ENCODE measurements around the gene MRPS31. TPM values are rescaled to one million over a fixed set of nuclear protein-coding genes. Genes with fewer than 3 reads are reported as not detected.

MRPS31 gene
- polyA plus RNA-seq, 1 experiment: 7.6 TPM

- TF ChIP-seq, protein P1, sequence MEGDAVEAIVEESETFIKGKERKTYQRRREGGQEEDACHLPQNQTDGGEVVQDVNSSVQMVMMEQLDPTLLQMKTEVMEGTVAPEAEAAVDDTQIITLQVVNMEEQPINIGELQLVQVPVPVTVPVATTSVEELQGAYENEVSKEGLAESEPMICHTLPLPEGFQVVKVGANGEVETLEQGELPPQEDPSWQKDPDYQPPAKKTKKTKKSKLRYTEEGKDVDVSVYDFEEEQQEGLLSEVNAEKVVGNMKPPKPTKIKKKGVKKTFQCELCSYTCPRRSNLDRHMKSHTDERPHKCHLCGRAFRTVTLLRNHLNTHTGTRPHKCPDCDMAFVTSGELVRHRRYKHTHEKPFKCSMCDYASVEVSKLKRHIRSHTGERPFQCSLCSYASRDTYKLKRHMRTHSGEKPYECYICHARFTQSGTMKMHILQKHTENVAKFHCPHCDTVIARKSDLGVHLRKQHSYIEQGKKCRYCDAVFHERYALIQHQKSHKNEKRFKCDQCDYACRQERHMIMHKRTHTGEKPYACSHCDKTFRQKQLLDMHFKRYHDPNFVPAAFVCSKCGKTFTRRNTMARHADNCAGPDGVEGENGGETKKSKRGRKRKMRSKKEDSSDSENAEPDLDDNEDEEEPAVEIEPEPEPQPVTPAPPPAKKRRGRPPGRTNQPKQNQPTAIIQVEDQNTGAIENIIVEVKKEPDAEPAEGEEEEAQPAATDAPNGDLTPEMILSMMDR (IDR thresholded peaks at IDR 0.05; ENCODE audit: insufficient read depth, low read depth, low read length): no peak
- Histone ChIP-seq H3K27me3 (ENCODE audit: control insufficient read depth, insufficient read depth, low read length) (no peaks in the 10 kb centered on the region), H3K36me3 (ENCODE audit: control insufficient read depth, insufficient read depth, low read length) (no peaks in the 10 kb centered on the region), H3K4me3 (ENCODE audit: low read depth, low read length) (no peak overlapping the region)
- no peak for DNase-seq (ENCODE audit: low read depth)
- ChIA-PET POLR2A (no interaction called here), CTCF (interaction anchor here (0.7 kb wide), 1 partner anchor 10 kb away, joined by 3 read pairs; no protein-coding TSS in a partner anchor)
These were observed 78.0 kb downstream of the MRPS31 start for GRCh38 chr13:40692946-40693345.

- Histone ChIP-seq H3K4me3 (ENCODE audit: low read depth, low read length) (no peak overlapping the region), H3K36me3 (ENCODE audit: control insufficient read depth, insufficient read depth, low read length) (no peaks in the 10 kb centered on the region), H3K27me3 (ENCODE audit: control insufficient read depth, insufficient read depth, low read length) (no peaks in the 10 kb centered on the region)
- POLR2A ChIA-PET: no interaction called here
- DNase-seq (ENCODE audit: low read depth): no peak
- TF ChIP-seq, protein P1 (IDR thresholded peaks at IDR 0.05; ENCODE audit: insufficient read depth, low read depth, low read length): no peak
- CTCF ChIA-PET: interaction anchor here (0.9 kb wide), 1 partner anchor 12 kb away, joined by 3 read pairs; no protein-coding TSS in a partner anchor
These were observed 82.2 kb downstream of the MRPS31 start for GRCh38 chr13:40688781-40689180.

DNA sequence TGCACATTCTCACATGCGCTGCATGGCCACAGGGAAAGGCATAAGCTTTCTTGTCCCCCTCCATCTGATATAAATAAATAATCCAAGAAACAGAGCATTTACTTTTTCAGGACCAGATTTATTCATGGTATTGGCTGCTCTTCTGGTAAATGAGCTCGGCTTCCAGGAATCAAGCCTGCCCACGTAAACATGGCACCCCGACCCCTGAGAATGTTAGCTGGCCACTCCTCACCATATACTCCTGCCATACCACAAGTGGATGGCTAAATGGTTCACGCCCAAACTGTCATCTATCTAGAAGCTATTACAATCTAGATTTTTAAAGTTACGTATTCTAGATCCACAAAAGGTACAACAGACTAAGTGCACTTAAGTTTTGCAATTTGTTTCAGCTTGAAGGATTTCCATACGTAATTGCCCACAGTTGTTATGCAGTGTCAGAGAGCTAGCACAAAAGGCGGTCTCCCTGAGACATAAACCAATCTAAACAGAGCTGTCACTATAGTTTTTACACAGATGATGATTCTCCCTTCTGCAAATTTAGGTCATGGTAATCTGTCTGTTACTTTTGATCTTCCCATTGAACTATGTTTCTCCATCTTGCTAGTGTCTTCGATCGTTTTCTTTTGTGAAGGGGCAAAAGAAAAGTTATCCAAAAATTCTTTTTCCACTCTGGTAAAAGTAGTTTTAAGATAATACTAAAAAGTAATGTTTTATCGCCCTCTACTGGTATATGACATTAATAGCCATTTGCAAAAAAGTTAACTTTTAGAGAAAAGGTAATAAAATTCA lies 88.3 kb downstream of the MRPS31 start:
- Histone ChIP-seq H3K36me3 (ENCODE audit: control insufficient read depth, insufficient read depth, low read length) (no peaks in the 10 kb centered on the region), H3K4me3 (ENCODE audit: low read depth, low read length) (no peak overlapping the region), H3K27me3 (ENCODE audit: control insufficient read depth, insufficient read depth, low read length) (no peaks in the 10 kb centered on the region)
- CTCF ChIA-PET: interaction anchor here (0.5 to 11.1 kb wide), 20 partner anchors 10 to 999 kb away, joined by 3 to 105 read pairs (median 4); partner anchors contain the start of gene WBP4
- TF ChIP-seq, protein P1 (IDR thresholded peaks at IDR 0.05; ENCODE audit: insufficient read depth, low read depth, low read length): peak; percentile 39; the same call in 1 of the 2 replicates
- DNase-seq (ENCODE audit: low read depth): no peak
- POLR2A ChIA-PET: no interaction called here

- DNase-seq (ENCODE audit: low read depth): no peak
- TF ChIP-seq, protein P1 (IDR thresholded peaks at IDR 0.05; ENCODE audit: insufficient read depth, low read depth, low read length): no peak
- no peaks in the 10 kb centered on the region for H3K36me3 ChIP-seq (ENCODE audit: control insufficient read depth, insufficient read depth, low read length)
- no peak overlapping the region for H3K4me3 ChIP-seq (ENCODE audit: low read depth, low read length)
- ChIA-PET CTCF (interaction anchor here (0.9 to 11.1 kb wide), 9 partner anchors 9 to 998 kb away, joined by 4 to 105 read pairs (median 6); no protein-coding TSS in a partner anchor), POLR2A (no interaction called here)
- H3K27me3 ChIP-seq (ENCODE audit: control insufficient read depth, insufficient read depth, low read length): no peaks in the 10 kb centered on the region
These were observed 89.4 kb downstream of the MRPS31 start for GRCh38 chr13:40681341-40682146.
